Measurements from ENCODE around the gene KDM7A.

- TF ChIP-seq, protein P1, sequence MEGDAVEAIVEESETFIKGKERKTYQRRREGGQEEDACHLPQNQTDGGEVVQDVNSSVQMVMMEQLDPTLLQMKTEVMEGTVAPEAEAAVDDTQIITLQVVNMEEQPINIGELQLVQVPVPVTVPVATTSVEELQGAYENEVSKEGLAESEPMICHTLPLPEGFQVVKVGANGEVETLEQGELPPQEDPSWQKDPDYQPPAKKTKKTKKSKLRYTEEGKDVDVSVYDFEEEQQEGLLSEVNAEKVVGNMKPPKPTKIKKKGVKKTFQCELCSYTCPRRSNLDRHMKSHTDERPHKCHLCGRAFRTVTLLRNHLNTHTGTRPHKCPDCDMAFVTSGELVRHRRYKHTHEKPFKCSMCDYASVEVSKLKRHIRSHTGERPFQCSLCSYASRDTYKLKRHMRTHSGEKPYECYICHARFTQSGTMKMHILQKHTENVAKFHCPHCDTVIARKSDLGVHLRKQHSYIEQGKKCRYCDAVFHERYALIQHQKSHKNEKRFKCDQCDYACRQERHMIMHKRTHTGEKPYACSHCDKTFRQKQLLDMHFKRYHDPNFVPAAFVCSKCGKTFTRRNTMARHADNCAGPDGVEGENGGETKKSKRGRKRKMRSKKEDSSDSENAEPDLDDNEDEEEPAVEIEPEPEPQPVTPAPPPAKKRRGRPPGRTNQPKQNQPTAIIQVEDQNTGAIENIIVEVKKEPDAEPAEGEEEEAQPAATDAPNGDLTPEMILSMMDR (IDR thresholded peaks at IDR 0.05; ENCODE audit: poor library complexity): no peak
- TF ChIP-seq EZH2 (IDR thresholded peaks at IDR 0.05; ENCODE audit: borderline replicate concordance) (no peak), EZH2phosphoT487 (IDR thresholded peaks at IDR 0.05; ENCODE audit: low read depth, severe bottlenecking, unreplicated experiment) (no peak)
These were observed 53.8 kb downstream of the KDM7A start for GRCh38 chr7:140122965-140123364.

Data from hepatocyte (in vitro differentiated cells).